Globus pallidus (tissue), 1 donor: Measurements from ENCODE around the gene KCNQ1OT1.

Source experiments
- DNase-seq: peaks from one replicate; pipeline ENCODE4 v3.0.0-alpha.2; 2015; ENCODE audit warnings: low spot score

The KCNQ1OT1 gene

DNA sequence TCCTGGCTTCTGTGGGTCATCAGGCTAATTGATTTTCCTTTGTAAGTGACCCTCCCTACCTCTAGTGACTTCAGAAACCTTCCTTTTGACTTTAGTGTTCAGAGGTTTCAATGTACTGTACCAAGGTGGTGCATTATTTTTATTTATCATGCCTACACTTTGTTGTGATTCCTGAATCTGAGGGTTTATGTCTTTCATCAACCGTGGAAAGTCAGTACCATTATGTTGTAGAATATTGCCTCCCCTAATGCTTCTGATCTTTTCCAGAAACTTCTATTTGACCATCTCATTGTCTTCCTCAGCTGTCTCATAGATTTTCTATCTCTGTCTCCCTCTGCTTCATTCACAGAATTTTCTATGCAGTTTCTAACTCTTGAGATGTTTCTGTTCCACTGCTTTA, 105.5 kb downstream of the KCNQ1OT1 start:
- no peak for DNase-seq

DNA sequence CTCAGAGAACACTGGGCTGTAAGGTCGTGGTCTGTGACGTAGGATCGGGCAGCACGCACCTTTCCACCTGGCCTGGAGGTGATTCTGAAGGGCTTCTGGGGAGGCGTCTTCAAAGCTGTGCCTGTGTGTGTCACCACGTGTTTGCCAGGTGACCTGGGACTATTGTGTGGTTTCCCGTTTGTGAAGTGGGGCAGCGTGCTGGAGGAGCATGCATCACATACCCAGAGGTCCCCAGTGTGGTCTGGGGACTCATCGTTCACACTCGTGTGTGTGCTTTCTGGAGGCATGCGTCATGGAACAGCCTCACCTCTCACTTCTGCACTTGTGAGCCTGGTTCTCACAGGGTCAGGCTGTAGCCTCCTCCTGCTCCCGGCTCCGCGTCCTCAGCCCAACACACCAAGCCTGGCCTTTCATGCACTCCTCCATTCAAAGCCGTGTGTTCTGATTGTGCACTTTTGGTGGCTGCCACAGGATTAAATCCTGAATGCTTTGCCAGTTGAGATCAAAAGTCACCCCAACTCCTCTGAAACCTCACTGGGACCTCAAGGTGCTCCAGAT, 106.3 kb downstream of the KCNQ1OT1 start:
- no peak for DNase-seq

DNA sequence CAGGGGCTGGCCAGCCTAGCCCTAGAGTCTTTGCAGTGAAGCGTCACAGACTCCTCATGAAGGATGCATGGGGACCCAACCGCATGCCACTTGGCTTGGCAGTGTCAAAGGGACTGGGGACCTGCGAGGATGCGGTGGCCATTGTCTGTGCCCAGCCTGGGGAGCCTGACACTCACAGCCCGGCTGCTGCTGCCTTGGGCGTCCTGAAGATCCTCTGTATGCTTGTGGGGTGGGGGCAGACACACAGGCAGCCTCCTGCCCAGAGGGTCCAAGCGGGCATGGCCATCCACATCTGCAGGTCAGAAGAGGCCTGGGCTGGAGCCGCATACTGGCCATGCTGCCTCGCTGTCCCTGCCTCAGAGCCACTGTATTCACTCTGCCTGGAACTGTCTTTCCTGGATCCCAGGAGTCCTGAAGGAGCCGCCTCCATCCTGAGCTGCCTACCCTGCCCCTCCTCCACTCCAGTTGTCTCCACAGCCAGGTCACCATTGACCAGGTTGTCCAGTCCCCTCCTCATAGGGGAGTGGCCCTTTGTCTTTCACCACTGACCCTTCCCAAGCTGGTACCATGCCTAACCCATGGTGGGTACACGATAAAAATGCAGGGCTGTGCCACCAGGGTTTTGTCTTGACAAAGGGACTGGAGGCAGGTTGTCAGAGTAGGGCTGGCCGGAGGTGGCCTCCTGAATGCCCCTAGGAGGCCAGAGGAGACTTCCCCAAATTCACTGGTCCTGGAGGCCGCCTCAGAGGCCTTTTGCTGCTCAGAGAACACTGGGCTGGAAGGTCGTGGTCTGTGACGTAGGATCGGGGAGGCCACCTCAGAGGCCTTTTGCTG, 107.0 kb downstream of the KCNQ1OT1 start:
- DNase-seq = no peak

DNA sequence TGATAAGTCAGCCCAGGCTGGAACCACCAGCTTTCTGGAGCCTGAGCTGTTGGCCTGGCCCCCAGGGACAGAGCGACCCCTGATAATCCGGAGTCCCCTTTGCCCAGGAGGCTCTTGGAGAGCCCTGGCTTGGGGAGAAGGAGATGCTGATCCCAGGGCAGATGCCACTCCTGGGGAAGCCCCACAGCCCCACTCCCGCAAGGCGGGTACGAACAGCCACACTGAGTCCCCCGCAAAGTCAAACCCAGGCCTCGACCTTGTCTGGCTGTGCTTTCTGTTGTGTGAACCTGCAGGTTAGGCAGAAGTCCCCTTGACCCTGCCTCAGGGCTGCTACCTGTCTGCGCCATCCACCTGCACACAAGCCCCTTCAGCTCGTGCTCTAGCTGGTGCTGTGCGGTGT, 108.0 kb downstream of the KCNQ1OT1 start:
- DNase-seq = no peak

DNA sequence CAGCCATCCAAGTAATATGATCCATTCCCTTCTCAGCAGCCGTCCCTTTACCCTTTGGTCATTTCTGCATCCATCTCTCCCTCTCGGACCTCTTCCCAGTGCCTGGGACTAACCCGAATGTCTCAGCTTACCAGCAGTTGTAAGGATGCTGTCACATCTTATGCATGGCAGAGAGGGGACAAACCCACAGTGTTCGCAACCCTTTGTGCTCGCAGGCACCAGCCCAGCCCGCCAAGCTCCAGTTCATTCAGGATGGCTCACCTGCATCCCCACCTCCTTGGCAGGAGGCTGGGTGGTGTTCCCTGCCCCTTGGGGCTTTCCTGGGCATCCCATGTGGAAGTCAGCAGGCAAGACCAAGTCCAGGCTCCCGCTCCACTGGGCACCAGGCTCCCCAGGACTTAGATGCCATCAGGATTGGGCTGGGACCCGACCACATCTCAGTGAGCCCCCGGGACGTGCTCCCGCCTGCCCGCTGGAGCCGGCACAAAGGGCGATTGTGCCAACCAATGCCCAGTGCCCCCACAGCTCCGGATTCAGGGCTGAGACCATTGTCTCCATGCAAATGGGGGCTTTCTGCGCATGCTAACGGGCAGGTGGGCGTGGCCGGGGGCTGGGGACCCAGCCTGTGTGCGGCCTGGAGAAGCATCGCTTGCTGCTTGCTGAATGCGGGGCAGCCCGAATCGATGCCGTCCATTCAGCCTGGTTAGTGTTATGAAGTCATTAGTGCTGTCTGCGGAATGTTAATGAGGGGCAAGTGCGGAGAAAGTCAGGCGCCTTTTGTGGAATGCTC, 108.6 kb downstream of the KCNQ1OT1 start:
- DNase-seq = peak; percentile 93

DNA sequence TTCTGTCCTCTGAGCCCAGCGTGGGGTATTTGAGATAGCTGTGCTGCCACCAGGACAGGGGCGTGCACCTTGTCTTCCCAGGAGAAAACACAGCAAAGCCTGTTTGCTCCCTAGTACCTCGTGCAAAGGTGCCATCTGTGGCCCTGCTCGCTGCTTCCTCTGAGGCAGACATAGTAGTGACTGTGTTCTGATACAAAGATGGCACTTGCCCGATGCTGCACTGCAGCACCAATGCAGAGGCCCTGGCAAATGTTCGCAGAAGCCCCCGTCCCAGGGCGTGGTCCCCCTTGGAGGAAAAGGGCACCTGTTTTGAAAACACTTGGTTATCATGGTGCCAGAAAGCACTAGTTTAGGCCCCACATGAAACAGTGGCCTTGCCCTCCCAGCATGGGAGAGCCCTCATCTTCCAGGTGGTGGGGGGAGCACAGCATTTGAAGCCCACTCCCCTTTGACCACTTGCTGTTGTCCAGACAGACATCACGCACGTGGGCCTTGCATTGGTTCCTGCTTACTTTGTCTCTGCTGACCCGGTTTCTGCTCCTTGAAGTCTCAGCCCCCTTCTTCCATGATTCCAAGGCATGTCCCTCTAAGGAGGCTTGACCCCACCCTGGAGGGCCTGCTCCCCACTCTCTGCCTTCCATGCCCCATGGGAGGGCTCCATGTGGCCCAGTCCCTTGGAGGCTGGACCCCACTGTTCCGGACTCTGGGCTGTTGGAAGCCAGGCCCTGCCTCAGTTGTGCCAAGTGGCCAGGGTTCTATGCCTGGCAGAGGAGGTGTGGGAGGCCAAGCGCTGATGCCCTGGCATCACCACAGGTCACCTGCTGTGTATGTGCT, 109.4 kb downstream of the KCNQ1OT1 start:
- no peak for DNase-seq

DNA sequence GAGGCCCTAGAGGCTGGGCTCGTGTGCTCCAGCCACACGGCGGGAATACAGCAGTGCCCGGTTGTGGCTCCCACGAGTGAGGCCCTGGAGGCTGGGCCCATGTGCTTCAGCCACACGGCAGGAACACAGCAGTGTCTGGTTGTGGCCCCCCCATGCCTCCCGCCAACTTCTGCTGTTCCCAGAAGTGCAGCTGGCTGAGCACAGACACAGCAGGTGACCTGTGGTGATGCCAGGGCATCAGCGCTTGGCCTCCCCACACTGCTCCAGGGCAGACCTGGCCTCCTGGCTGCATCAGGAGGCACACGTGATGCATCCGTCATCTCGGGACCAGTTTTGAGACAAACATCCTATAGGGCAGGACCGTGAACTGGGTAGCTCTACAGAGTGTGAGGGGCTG, 110.3 kb downstream of the KCNQ1OT1 start:
- DNase-seq = no peak

DNA sequence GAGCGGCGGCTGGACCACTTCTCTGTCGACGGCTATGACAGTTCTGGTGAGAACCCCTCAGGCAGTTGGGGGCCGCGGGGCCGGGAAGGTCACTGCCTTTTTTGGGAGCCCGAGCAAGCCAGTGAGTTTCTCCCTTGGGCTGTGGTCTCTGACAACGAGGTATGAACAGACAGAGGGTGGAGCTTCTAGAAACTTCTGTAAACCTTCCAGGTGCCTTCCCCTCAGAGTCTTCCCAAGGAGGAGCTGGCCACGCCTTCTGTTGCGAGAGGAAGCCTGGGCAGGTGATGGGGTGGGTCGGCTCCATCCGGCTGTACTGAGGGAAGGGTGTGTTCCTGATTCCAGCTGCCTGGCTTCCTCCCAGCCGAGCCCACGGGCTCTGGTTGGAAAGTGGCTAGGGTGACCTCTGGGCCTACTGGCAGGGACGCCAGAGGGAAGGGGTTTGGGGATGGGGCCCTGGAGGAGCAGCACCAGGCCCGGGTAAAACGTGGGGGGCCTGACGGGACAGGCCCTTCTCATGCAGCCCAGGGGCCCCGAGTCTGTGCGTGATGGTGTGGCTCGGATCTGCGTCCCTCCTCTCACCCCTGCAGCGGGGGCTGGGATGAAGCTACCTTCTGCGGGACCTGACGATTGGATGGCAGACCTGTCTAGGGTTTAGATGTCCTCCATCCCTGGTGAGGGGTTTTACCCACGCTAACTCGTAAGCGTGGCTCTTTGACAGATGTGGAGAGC, 110.8 kb downstream of the KCNQ1OT1 start:
- DNase-seq = no peak

DNA sequence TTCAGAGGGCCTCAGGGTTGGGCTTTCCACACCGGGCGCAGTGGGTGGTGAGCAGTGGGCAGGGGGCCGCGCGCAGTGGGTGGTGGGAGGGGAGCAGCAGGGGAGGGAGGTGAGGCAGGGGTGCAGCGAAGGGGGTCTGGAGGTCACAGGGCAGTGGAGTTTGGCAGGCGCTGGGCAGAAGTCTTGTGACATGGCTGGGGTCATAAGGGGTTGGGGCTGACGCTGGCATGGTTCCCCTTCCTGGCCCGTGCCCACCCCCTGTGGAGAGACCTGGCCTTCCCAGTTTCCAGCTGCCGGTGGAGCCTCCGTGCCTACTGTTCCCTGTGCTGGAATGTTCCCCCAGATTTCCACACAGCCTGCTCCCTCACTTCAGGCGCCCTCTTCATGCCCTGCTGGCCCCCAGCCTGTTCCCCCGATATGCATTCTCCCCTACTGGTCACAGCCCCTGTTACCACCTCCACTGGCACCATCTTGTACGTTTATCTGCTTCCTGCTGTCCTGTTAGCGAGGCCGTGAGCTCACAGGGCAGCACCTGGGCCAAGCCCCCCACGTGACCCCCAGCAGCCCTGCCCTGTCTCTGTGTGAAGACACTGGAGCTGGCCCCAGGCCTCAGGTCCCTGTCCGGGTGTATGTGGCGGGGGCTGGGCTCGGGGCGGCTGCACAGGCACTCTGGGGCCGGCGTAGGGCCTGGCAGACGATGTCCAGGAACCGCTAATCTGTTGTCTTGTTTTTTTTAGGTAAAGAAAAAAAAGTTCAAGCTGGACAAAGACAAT, 111.6 kb downstream of the KCNQ1OT1 start:
- no peak for DNase-seq

DNA sequence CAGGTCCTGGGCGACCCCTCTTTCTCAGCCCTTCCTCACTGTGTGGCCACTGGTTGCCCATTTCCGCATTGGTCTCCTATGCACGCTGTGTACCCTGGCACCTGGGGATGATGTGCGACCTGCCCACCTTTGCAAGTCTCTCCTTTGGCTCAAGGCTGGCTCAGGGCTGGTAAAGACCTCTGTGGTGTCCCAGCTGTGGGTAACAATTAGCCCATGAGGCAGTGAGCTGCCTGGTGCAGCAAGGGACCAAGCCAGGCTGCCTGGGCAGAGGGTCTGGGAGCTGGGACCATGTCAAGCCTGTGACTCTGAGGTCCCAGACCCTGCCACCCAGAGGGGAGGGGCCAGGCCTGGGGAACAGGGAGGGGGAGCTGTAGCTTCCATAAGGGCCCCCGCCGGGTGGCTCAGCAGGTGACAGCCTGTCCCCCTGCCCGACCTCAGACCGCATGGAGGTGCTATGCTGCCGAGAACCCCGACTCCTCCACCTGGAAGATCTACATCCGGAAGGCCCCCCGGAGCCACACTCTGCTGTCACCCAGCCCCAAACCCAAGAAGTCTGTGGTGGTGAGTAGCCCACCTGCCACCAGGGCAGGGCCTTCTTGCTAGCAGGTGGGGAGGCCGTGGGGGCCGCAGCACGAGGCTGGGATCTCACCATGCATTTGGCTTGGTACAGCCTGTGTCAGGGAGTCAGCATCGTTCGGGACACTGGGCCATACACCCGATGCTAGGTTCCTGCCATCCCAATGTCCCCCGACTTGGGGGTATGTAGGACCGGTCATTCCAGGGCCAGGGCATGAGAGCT, 112.5 kb downstream of the KCNQ1OT1 start:
- no peak for DNase-seq

DNA sequence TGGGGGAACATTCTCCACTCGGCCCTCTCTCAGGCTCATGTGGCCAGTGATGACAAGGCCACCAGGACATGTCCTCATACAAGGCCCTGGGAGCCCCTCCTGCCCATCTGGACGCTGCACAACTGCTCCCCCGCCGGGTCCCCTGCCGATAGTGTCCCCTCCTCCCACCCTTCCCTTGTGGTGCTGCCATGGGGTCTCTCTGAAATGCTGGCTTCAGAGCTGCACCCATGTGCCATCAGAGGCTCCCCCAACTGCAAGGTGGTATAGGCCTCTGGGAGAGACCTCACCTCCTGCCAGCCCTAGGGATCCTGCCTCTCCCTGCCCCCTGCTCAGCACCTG, 113.0 kb downstream of the KCNQ1OT1 start:
- DNase-seq = no peak

DNA sequence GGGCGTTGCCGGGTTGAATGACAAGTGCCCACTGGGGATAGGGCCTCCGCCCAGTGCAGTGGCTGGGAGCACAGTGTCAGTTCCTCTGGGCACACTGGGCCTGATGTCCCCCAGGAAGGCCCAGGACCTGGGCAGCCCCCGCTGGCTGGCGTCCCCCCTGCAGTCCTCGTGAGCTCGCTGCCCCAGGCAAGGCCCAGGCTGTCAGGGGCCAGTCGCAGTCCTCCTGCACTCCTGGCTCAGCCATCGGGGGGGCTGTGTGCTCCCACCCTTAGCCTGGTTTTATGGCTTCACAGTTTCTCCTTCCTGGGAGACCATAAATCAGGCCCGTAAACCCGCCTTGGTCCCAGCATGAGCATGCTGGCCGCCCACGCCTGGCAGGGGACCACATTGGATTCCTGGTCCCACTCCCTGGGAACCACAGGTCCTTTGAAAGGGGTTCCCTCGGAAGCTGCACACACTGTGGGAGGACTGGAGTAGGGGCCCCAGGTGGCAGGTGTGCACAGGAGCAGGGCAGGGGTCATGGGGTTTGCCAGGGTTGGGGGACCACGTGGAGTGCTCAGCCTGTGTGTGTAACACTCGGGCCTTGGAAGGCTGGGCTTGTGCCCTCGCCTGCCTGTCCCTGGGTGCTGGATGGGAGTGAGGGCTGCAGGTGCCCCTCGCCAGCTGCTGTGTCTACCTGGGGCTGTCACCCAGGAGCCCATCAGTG, 113.6 kb downstream of the KCNQ1OT1 start:
- DNase-seq = no peak

DNA sequence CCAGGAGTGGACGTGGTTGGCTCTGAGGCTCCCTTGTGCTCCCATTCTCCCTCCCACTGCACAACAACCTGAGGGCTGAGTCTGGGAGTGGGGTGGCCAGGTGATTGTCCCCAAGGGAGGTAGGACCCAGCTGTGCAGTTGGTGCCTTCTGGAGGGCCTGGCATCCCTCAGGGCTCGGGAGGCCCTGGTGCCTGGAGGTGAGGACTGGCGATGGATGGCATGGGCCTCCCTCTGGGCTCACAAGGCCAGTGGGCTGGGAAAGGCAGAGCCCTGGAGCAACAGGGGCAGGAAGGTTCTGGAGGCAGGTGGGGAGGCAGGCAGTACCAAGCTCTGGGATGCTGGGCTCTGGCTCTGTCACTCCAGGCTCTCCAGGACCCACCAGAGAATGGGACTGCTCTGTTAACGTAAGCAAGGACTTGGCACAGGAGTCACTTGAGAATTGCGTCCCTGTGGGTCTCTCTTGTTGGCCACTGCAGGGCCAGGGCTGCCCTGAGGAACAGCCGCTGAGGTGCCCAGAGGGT, 114.2 kb downstream of the KCNQ1OT1 start:
- DNase-seq = no peak

DNA sequence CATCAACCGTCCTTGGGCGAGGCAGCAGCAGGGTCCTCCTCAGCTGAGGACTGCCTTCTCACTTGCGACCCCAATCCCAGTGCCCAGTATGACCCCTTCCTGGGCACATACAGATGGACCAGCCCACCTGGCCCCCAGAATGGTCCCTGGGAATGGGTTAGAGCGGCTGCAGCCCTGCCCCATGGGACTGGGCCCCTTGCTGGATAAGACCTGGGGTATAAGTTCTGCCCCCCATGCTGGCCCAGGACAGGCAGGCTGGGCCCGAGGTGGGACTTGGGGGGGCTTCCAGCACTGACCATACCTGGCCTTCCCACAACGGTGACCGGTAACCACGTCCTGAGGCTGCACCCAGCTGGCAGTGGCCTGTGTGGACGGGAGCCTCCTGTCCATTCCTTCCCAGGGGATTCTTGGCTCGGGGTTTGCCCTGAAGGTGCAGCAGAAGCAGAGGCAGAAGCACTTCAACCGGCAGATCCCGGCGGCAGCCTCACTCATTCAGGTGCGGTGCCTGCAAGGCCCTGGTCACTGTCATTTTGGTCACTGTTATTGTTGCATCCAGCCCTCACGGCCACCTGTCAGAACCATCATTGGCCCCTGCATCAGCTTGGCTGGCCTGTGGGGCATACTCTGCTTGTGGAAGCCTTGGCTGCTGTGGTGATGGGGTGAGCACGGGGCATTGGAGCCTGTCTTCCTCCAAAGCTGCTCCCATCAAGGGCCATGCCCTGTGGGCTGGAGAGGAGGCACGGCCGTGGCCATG, 114.8 kb downstream of the KCNQ1OT1 start:
- no peak for DNase-seq

DNA sequence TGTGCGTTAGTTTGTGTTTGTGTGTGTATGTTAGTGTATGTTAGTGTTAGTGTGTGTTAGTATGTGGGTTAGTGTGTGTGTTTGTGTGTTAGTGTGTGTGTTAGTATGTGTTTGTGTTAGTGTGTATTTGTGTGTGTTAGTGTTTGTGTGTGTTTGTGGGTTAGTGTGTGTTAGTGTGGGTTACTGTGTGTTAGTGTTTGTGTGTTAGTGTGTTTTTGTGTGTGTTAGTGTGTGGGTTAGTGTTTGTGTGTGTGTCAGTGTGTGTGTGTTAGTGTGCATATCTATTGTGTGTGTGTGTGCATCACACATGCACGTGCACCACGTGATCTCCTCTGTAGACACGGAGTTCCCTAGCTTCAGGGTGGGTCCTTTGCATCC, 115.4 kb downstream of the KCNQ1OT1 start:
- DNase-seq = no peak

DNA sequence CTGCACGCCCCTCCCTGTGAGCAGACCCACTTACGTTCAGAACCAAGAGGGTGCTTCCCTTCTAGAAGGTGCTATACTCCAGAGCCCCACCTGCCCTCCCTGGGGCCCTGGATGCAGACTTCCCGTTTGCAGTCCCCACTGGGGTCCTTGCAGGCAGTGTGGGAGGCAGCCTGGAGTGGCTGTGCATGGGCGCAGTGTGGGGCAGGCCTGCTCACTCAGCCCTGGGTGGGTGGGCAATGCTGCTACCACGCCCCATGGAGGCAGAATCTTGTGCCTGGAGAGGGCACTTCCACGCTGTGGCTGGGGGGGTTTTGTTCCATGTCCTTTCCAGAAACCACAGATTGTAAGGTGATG, 116.2 kb downstream of the KCNQ1OT1 start:
- no peak for DNase-seq

DNA sequence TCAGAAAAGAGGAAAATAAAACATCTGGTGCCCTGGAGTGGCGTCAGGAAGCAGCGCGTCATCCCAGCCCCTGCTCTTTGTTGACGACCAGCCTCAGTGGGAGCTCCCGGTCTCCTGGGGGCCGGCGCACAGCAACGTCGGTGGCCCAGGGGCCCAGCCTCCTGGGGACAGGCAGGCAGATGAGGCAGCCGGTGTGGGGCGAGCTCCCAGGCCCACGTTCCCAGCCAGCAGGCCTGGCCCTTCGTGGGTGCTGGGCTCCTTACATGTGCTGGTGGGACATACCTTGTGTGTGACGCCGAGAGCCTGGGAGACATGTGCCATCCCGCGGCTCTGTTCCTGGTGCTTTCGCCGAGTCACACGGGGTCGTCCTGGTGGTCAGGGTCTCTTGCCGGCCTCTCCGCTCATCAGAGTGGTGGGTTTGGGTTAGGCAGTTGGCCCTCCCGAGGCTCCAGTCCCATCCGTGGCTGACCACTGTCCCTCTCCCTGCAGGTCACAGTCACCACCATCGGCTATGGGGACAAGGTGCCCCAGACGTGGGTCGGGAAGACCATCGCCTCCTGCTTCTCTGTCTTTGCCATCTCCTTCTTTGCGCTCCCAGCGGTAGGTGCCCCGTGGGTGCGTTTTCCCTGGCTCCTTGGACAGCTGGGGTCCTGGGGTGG, 116.7 kb downstream of the KCNQ1OT1 start:
- DNase-seq = no peak

DNA sequence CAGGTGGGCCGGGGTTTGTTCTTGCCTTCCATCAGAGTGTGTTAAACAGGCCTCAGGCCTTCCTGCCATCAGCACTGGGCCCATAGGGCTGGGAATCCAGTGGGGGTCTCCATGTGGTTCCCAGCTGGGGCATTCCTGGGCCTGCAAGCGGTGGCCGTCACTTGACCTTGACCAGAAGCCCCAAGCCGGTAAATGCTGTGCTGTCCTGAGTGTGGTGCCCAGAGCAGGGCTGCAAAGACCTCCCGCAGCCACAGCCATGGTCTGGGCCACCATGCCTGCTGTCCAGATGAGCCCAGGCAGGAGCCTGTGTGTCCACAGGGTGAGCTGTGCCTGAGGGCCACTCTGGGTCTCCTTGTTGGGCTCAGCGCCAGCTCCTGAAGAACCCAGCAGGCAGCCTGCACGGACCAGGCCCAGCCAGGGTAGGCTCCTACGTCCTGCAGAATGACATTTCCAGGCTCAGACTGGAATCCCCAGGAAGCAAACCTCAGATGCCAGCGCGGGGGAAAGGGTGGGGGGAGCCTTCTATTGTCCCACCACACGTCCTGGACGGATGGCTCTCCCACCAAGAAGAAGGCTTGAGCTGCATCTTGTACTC, 117.3 kb downstream of the KCNQ1OT1 start:
- DNase-seq = no peak
